H1 (cell line): ENCODE data around the gene SAA1. TPM values are rescaled to one million over a fixed set of nuclear protein-coding genes. Genes with fewer than 3 reads are reported as not detected.

Source experiments
- EP300 ChIP-seq, 2 experiments: IDR thresholded peaks; 1 replicate in 1 of 2; 2 replicates in 1 of 2; pipeline ENCODE4 v1.6.1; 2011 to 2012; ENCODE audit warnings: low read depth in 2 of 2, low read length in 2 of 2, mild to moderate bottlenecking in 2 of 2, borderline replicate concordance in 1 of 2, inconsistent platforms in 1 of 2, moderate library complexity in 1 of 2
- JUN ChIP-seq: IDR thresholded peaks from 2 replicates; pipeline ENCODE4 v1.6.1; 2011; ENCODE audit warnings: low read depth, mild to moderate bottlenecking, improper control_type of control experiment, low read length
- MAX ChIP-seq: IDR thresholded peaks from 2 replicates; pipeline ENCODE4 v1.6.1; 2012; ENCODE audit warnings: inconsistent platforms
- USF2 ChIP-seq: IDR thresholded peaks from 2 replicates; pipeline ENCODE4 v1.6.1; 2011; ENCODE audit warnings: low read length, improper control_type of control experiment
- polyA plus RNA-seq, 7 experiments: library from polyadenylated mRNA; depleted of rRNA in 3 of 7; stranded (reverse) in 5 of 7; unstranded in 2 of 7; fragments of >200 nt in 5 of 7; fragments of 200-250 nt in 2 of 7; gene quantifications; 1 replicate in 5 of 7; 2 replicates in 1 of 7; 4 replicates in 1 of 7; pipeline versions ENCODE4 v1.2.1 to v1.2.3, GENCODE V29; 2011 to 2013; ENCODE audit warnings: missing spikeins in 2 of 7, mixed read lengths in 2 of 7
- total RNA-seq: library from RNA; stranded (reverse); fragmentation: NEBNext Ultra II Directional; extraction: Animal tissue kit (Norgen Biotek cat#: 25700); gene quantifications from 2 replicates; pipeline ENCODE4 v1.2.1, GENCODE V29; 2021

SAA1 gene
- total and polyA plus RNA-seq, 2 of the 8 experiments (the other 6 are each of a cell fraction or from before 2014, with no cell fraction given), result 0.41 TPM; not detected in 1

GRCh38 chr11:18225913-18226312 is 40.2 kb upstream of the SAA1 start (continued):
- TF ChIP-seq JUN (no peak), USF2 (no peak), MAX (no peak), EP300 (IDR thresholded peaks at IDR 0.05; ENCODE audit: borderline replicate concordance in 1 of 2, low read depth in 2 of 2, low read length in 2 of 2) (no peak)
